SH-SY5Y (cell line): ENCODE results near the gene VPS37C.

Source experiments
- GATA2 ChIP-seq: IDR thresholded peaks from 2 replicates; pipeline ENCODE4 v1.6.1; 2011; ENCODE audit warnings: mild to moderate bottlenecking, low read depth, low read length
- GATA3 ChIP-seq: IDR thresholded peaks from 2 replicates; pipeline ENCODE4 v1.6.1; 2011; ENCODE audit warnings: low read depth, mild to moderate bottlenecking, low read length, moderate library complexity

- TF ChIP-seq GATA2: no peak
- TF ChIP-seq GATA3: no peak
Measured at GRCh38 chr11:61106296-61106695, 54.9 kb downstream of the VPS37C start.
